ENCODE measurements around the gene AGMO. TPM values are rescaled to one million over a fixed set of nuclear protein-coding genes. Genes with fewer than 3 reads are reported as not detected.

The AGMO gene
- total RNA-seq, 1 experiment from 2014 or later, result not detected

DNA sequence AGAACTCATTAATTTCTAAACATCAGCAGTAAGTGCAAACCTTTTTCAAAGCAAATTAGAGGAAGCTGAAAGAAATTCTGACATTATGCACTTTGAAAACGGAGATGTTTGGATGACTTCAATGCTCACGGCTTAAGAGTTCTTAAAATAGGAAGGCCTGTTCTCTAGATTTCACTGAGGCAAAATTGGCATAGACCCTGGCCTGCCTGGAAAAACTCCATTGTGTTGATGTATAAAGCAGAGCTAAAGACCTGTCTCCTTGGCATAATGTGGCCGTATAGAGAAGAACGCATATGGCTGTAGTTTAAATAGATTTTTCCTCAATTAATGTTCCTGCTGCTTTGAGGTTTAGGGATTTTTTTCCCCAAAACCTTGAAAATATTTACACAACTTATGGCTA, 24.5 kb upstream of the AGMO start:
- DNase-seq (ENCODE audit: low read depth, low spot score), result no peak
- no peak for ATAC-seq
- no peaks in the 10 kb centered on the region for H3K27me3 ChIP-seq (ENCODE audit: control insufficient read depth, insufficient read depth, low read length)
- in situ Hi-C loops (cut with HindIII; ENCODE audit: low pct_unique_long_range_greater_than_20kb, low sequenced_read_pairs), result no loop called here
- POLR2A ChIA-PET, result no interaction called here
- TF ChIP-seq, protein P1, sequence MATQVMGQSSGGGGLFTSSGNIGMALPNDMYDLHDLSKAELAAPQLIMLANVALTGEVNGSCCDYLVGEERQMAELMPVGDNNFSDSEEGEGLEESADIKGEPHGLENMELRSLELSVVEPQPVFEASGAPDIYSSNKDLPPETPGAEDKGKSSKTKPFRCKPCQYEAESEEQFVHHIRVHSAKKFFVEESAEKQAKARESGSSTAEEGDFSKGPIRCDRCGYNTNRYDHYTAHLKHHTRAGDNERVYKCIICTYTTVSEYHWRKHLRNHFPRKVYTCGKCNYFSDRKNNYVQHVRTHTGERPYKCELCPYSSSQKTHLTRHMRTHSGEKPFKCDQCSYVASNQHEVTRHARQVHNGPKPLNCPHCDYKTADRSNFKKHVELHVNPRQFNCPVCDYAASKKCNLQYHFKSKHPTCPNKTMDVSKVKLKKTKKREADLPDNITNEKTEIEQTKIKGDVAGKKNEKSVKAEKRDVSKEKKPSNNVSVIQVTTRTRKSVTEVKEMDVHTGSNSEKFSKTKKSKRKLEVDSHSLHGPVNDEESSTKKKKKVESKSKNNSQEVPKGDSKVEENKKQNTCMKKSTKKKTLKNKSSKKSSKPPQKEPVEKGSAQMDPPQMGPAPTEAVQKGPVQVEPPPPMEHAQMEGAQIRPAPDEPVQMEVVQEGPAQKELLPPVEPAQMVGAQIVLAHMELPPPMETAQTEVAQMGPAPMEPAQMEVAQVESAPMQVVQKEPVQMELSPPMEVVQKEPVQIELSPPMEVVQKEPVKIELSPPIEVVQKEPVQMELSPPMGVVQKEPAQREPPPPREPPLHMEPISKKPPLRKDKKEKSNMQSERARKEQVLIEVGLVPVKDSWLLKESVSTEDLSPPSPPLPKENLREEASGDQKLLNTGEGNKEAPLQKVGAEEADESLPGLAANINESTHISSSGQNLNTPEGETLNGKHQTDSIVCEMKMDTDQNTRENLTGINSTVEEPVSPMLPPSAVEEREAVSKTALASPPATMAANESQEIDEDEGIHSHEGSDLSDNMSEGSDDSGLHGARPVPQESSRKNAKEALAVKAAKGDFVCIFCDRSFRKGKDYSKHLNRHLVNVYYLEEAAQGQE (IDR thresholded peaks at IDR 0.05; ENCODE audit: insufficient read depth in 1 of 2, low read depth in 2 of 2, low read length in 1 of 2), result no peak
- no peak for TF ChIP-seq SIN3A (IDR thresholded peaks at IDR 0.05; ENCODE audit: borderline replicate concordance, insufficient read depth, low read depth, low read length)
- TF ChIP-seq, protein P2, sequence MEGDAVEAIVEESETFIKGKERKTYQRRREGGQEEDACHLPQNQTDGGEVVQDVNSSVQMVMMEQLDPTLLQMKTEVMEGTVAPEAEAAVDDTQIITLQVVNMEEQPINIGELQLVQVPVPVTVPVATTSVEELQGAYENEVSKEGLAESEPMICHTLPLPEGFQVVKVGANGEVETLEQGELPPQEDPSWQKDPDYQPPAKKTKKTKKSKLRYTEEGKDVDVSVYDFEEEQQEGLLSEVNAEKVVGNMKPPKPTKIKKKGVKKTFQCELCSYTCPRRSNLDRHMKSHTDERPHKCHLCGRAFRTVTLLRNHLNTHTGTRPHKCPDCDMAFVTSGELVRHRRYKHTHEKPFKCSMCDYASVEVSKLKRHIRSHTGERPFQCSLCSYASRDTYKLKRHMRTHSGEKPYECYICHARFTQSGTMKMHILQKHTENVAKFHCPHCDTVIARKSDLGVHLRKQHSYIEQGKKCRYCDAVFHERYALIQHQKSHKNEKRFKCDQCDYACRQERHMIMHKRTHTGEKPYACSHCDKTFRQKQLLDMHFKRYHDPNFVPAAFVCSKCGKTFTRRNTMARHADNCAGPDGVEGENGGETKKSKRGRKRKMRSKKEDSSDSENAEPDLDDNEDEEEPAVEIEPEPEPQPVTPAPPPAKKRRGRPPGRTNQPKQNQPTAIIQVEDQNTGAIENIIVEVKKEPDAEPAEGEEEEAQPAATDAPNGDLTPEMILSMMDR (IDR thresholded peaks at IDR 0.05), result no peak
- TF ChIP-seq POLR2AphosphoS5 (IDR thresholded peaks at IDR 0.05; ENCODE audit: low read depth, low read length), result no peak
- TF ChIP-seq TCF7L2 (IDR thresholded peaks at IDR 0.05; ENCODE audit: low read depth, low read length), result no peak
- intact Hi-C loops (cut with micrococcal nuclease; ENCODE audit: unreplicated experiment), result no loop called here
- H3K4me3 ChIP-seq (ENCODE audit: low read depth in 2 of 2, low read length in 2 of 2), result no peak overlapping the region
- BruUV-seq (replicated peaks), result no TSS peak
- H3K9me3 ChIP-seq (ENCODE audit: control insufficient read depth, insufficient read depth, low read depth, low read length), result peaks cover 17% of the 10 kb centered on the region
- H3K36me3 ChIP-seq (ENCODE audit: control insufficient read depth, insufficient read depth, low read length), result no peaks in the 10 kb centered on the region
- no peak overlapping the region for H3K27ac ChIP-seq (ENCODE audit: low read length)
- CTCF ChIA-PET, result no interaction called here
- no peaks in the 10 kb centered on the region for H3K4me1 ChIP-seq (ENCODE audit: control insufficient read depth, insufficient read depth, low read length)

DNA sequence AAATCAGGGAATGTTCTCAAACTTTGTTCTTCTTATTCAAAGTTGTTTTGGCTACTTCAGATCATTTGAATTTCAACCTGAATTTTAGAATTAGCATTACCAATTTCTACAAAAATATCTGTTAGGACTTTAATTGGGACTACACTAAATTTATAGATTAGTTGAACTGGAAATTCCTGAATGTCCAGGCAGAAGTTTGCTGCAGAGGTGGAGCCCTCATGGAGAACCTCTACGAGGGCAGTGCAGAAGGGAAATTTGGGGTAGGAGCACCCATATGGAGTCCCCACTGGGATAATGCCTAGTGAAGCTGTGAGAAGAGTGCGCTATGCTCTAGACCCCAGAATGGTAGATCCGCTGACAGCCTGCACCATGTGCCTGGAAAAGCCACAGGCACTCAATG, 22.8 kb upstream of the AGMO start:
- Histone ChIP-seq H3K36me3 (ENCODE audit: control insufficient read depth, insufficient read depth, low read length) (no peaks in the 10 kb centered on the region), H3K4me1 (ENCODE audit: control insufficient read depth, insufficient read depth, low read length) (no peaks in the 10 kb centered on the region), H3K27me3 (ENCODE audit: control insufficient read depth, insufficient read depth, low read length) (no peaks in the 10 kb centered on the region), H3K4me3 (ENCODE audit: low read depth in 2 of 2, low read length in 2 of 2) (no peak overlapping the region), H3K27ac (ENCODE audit: low read length) (no peak overlapping the region), H3K9me3 (ENCODE audit: control insufficient read depth, insufficient read depth, low read depth, low read length) (peaks cover 13% of the 10 kb centered on the region)
- POLR2A ChIA-PET, result no interaction called here
- DNase-seq (ENCODE audit: low read depth, low spot score) (no peak), ATAC-seq (no peak)
- no peak for TF ChIP-seq SIN3A (IDR thresholded peaks at IDR 0.05; ENCODE audit: borderline replicate concordance, insufficient read depth, low read depth, low read length)
- TF ChIP-seq, protein P2 (IDR thresholded peaks at IDR 0.05), result no peak
- TF ChIP-seq TCF7L2 (IDR thresholded peaks at IDR 0.05; ENCODE audit: low read depth, low read length), result no peak
- TF ChIP-seq, protein P1 (IDR thresholded peaks at IDR 0.05; ENCODE audit: insufficient read depth in 1 of 2, low read depth in 2 of 2, low read length in 1 of 2), result no peak
- TF ChIP-seq POLR2AphosphoS5 (IDR thresholded peaks at IDR 0.05; ENCODE audit: low read depth, low read length), result no peak
- CTCF ChIA-PET, result no interaction called here
- intact Hi-C loops (cut with micrococcal nuclease; ENCODE audit: unreplicated experiment) (no loop called here), in situ Hi-C loops (cut with HindIII; ENCODE audit: low pct_unique_long_range_greater_than_20kb, low sequenced_read_pairs) (no loop called here)
- no TSS peak for BruUV-seq (replicated peaks)

Measured in Panc1 (cell line).